Measurements from ENCODE around the gene EMSY. TPM values are rescaled to one million over a fixed set of nuclear protein-coding genes. Genes with fewer than 3 reads are reported as not detected.

Gene EMSY
- total RNA-seq, 6 experiments from 2014 or later, result 12.3 to 17.5 (median 15.2) TPM

DNA sequence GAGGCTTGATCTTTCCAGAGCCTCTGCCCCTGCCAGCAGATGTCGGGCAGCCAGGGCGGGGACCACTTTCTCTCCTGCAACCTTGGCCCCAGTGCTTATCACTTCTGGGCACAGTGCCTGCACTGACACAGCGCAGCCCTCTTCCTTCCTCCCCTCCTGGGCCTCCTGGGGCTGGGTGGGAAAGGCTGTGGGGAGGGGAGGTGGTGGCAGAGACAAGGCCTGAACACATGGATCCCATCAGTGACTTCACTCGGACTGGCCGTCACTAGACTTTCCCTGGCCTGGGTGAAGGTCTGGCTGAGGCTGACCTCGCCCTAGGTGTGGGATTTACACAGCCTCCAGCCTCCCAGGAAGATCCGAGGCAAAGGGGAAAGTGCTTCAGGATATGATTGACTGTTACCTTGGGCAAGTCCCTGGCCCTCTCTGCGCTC lies 157.6 kb downstream of the EMSY start:
- peaks cover 20% of the 10 kb centered on the region for H3K27me3 Mint-ChIP-seq (ENCODE audit: insufficient read depth)
- no peaks in the 10 kb centered on the region; the same call in 1 of the 2 replicates for H3K36me3 Mint-ChIP-seq (ENCODE audit: low read depth)
- DNase-seq, result no peak
- no peak overlapping the region for H3K27ac Mint-ChIP-seq
- H3K9me3 Mint-ChIP-seq, result no peaks in the 10 kb centered on the region
- H3K4me3 Mint-ChIP-seq, result no peak overlapping the region
- TF ChIP-seq, protein P1, sequence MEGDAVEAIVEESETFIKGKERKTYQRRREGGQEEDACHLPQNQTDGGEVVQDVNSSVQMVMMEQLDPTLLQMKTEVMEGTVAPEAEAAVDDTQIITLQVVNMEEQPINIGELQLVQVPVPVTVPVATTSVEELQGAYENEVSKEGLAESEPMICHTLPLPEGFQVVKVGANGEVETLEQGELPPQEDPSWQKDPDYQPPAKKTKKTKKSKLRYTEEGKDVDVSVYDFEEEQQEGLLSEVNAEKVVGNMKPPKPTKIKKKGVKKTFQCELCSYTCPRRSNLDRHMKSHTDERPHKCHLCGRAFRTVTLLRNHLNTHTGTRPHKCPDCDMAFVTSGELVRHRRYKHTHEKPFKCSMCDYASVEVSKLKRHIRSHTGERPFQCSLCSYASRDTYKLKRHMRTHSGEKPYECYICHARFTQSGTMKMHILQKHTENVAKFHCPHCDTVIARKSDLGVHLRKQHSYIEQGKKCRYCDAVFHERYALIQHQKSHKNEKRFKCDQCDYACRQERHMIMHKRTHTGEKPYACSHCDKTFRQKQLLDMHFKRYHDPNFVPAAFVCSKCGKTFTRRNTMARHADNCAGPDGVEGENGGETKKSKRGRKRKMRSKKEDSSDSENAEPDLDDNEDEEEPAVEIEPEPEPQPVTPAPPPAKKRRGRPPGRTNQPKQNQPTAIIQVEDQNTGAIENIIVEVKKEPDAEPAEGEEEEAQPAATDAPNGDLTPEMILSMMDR (IDR thresholded peaks at IDR 0.05), result no peak
- H3K4me1 Mint-ChIP-seq (ENCODE audit: low read depth), result peaks cover 33% of the 10 kb centered on the region

Other genes starting within 250 kb of the EMSY start
- gene WNT11, start 238.5 kb upstream of the EMSY start, total RNA-seq (2021; fragmentation: NEBNext Ultra II Directional; extraction: Animal tissue kit (Norgen Biotek cat#: 25700)), result not detected
- 10 to 100 TPM; 32.7 to 42.2 (median 36.3) TPM for gene THAP12, start 63.9 kb upstream of the EMSY start, total RNA-seq (2021; fragmentation: NEBNext Ultra II Directional; extraction: Animal tissue kit (Norgen Biotek cat#: 25700))
- 1 to 10 TPM in 1 of 6 experiments, under 1 TPM in 5; 0.31 to 1.6 (median 0.69) TPM for gene GVQW3, start 63.7 kb upstream of the EMSY start, total RNA-seq (2021; fragmentation: NEBNext Ultra II Directional; extraction: Animal tissue kit (Norgen Biotek cat#: 25700))
- gene LRRC32, start 225.7 kb downstream of the EMSY start, total RNA-seq (2021; fragmentation: NEBNext Ultra II Directional; extraction: Animal tissue kit (Norgen Biotek cat#: 25700)), result 1 to 10 TPM in 3 of 6 experiments, under 1 TPM in 3; 0.57 to 1.3 (median 1.0) TPM

All from HFFc6 (cell line).